IMR-90 (cell line): ENCODE data around the gene DNM1. TPM values are rescaled to one million over a fixed set of nuclear protein-coding genes. Genes with fewer than 3 reads are reported as not detected.

Experiments
- ATAC-seq: fragments of 200-7000 bp; cut with Tn5 transposase; 2 replicates; pipeline ENCODE4 v1.9.1; 2020; ENCODE audit warnings: low read depth, mild to moderate bottlenecking, moderate library complexity
- BruUV-seq: library from RNA; stranded (reverse); fragments of 400-500 nt; replicated peaks from 2 replicates; lab custom pipeline; 2021; lab: Mats Ljungman, UMichigan
- CTCF ChIA-PET: fragments of 300-600 bp; formaldehyde crosslinking; extraction: SDS; loops from one replicate; lab custom pipeline; 2021; ENCODE audit warnings: antibody characterized with exemption; lab: Yijun Ruan, JAX
- POLR2A ChIA-PET: fragments of 300-600 bp; sonication (Branson Sonifier 250); formaldehyde crosslinking; loops from one replicate; lab custom pipeline; 2022; ENCODE audit warnings: antibody characterized with exemption; ENCODE audit not compliant: unreplicated experiment; lab: Charles Lee
- DNase-seq: peaks from one replicate; pipeline ENCODE4 v3.0.0; 2013
- H2AFZ ChIP-seq: replicated peaks from 2 replicates; pipeline ENCODE3; 2013; ENCODE audit warnings: low read length, mild to moderate bottlenecking; ENCODE audit not compliant: poor library complexity
- H2AK5ac ChIP-seq: 2 replicates; pipeline ENCODE4 v1.6.1; 2013; ENCODE audit warnings: low read depth, low read length, inconsistent platforms
- H2AK9ac ChIP-seq: replicated peaks from 2 replicates; pipeline ENCODE3; 2013; ENCODE audit warnings: mild to moderate bottlenecking, low read depth, low read length, moderate library complexity; ENCODE audit not compliant: poor library complexity
- H2BK120ac ChIP-seq: 2 replicates; pipeline ENCODE4 v1.6.1; 2013; ENCODE audit warnings: low read depth, low read length, inconsistent platforms
- H2BK15ac ChIP-seq: 3 replicates; pipeline ENCODE4 v1.6.1; 2013; ENCODE audit warnings: low read depth, low read length, inconsistent platforms
- H2BK20ac ChIP-seq: 2 replicates; pipeline ENCODE4 v1.6.1; 2013; ENCODE audit warnings: low read depth, mild to moderate bottlenecking, inconsistent platforms, low read length, moderate library complexity
- H2BK5ac ChIP-seq: 2 replicates; pipeline ENCODE4 v1.6.1; 2013; ENCODE audit warnings: mild to moderate bottlenecking, low read depth, low read length, inconsistent platforms; ENCODE audit not compliant: poor library complexity, severe bottlenecking
- H3K14ac ChIP-seq: replicated peaks from 2 replicates; pipeline ENCODE4 v1.6.1; 2013; ENCODE audit warnings: low read depth, low read length, inconsistent platforms
- H3K18ac ChIP-seq: 2 replicates; pipeline ENCODE4 v1.6.1; 2013; ENCODE audit warnings: low read depth, low read length, control low read depth
- H3K23ac ChIP-seq: 2 replicates; pipeline ENCODE4 v1.6.1; 2013; ENCODE audit warnings: low read depth, low read length, inconsistent platforms
- H3K27ac ChIP-seq: 2 replicates; pipeline ENCODE4 v1.5.1; 2013; ENCODE audit warnings: mild to moderate bottlenecking, control low read depth, low read length; ENCODE audit not compliant: insufficient read depth
- H3K27me3 ChIP-seq: 2 replicates; pipeline ENCODE4 v1.6.1; 2013; ENCODE audit warnings: low read length; ENCODE audit not compliant: control insufficient read depth, insufficient read depth
- H3K36me3 ChIP-seq: 2 replicates; pipeline ENCODE4 v1.6.1; 2013; ENCODE audit warnings: low read length, mixed read lengths; ENCODE audit not compliant: control insufficient read depth, insufficient read depth
- H3K4ac ChIP-seq: 2 replicates; pipeline ENCODE4 v1.6.1; 2013; ENCODE audit warnings: low read depth, low read length, inconsistent platforms
- H3K4me1 ChIP-seq: 2 replicates; pipeline ENCODE4 v1.6.1; 2013; ENCODE audit warnings: low read length, mixed read lengths; ENCODE audit not compliant: control insufficient read depth, insufficient read depth
- H3K4me2 ChIP-seq: 2 replicates; pipeline ENCODE4 v1.6.1; 2013; ENCODE audit warnings: low read depth, mild to moderate bottlenecking, control low read depth, low read length, moderate library complexity
- H3K4me3 ChIP-seq: 2 replicates; pipeline ENCODE4 v1.5.1; 2013; ENCODE audit warnings: low read depth, mild to moderate bottlenecking, control low read depth, low read length, moderate library complexity; ENCODE audit not compliant: insufficient read depth
- H3K56ac ChIP-seq: 2 replicates; pipeline ENCODE4 v1.6.1; 2013; ENCODE audit warnings: low read length, inconsistent platforms; ENCODE audit not compliant: insufficient read depth; ENCODE audit errors: extremely low read depth
- H3K79me1 ChIP-seq, 2 experiments: 2 replicates each; pipeline ENCODE4 v1.6.1; 2013; ENCODE audit warnings: low read length in 2 of 2, inconsistent platforms in 1 of 2, low read depth in 1 of 2
- H3K9ac ChIP-seq: 2 replicates; pipeline ENCODE4 v1.6.1; 2013; ENCODE audit warnings: low read depth, low read length, control low read depth
- H3K9me1 ChIP-seq: 2 replicates; pipeline ENCODE4 v1.6.1; 2013; ENCODE audit warnings: low read length, inconsistent platforms; ENCODE audit not compliant: insufficient read depth
- H3K9me3 ChIP-seq: 2 replicates; pipeline ENCODE4 v1.6.1; 2013; ENCODE audit warnings: low read length; ENCODE audit not compliant: control insufficient read depth, insufficient read depth
- H4K20me1 ChIP-seq: 2 replicates; pipeline ENCODE4 v1.6.1; 2013; ENCODE audit warnings: low read length, inconsistent platforms; ENCODE audit not compliant: insufficient read depth
- H4K5ac ChIP-seq: 2 replicates; pipeline ENCODE4 v1.6.1; 2013; ENCODE audit warnings: mild to moderate bottlenecking, low read depth, low read length, control low read depth
- H4K8ac ChIP-seq, 2 experiments: 2 replicates each; pipeline ENCODE4 v1.6.1; 2013; ENCODE audit warnings: low read depth in 2 of 2, low read length in 2 of 2, control low read depth in 1 of 2, inconsistent platforms in 1 of 2
- H4K91ac ChIP-seq: 2 replicates; pipeline ENCODE4 v1.6.1; 2013; ENCODE audit warnings: low read depth, low read length, inconsistent platforms; ENCODE audit not compliant: insufficient read depth
- CEBPB ChIP-seq: IDR thresholded peaks from 2 replicates; pipeline ENCODE4 v1.6.1; 2012; ENCODE audit warnings: low read depth, low read length, improper control_type of control experiment
- NFE2L2 ChIP-seq: fragments of 150-350 bp; IDR thresholded peaks from 2 replicates; pipeline ENCODE4 v1.6.1; 2016; ENCODE audit warnings: low read depth, mild to moderate bottlenecking, low read length
- WGBS, 2 experiments: methylation state at CpG; one replicate each; pipeline versions ENCODE4 v1.1.5 to v1.1.7; 2013; ENCODE audit warnings: missing lambda C conversion rate in 2 of 2; ENCODE audit not compliant: insufficient read length in 1 of 2; ENCODE audit errors: extremely low coverage in 2 of 2; 5-methylcytosine and 5-hydroxymethylcytosine counted together
- dilution Hi-C: fragments of 300-500 bp; cut with HindIII; formaldehyde crosslinking; loops from one replicate; pipeline ENCODE4 v1.14.3; 2018; ENCODE audit warnings: low sequenced_read_pairs; ENCODE audit not compliant: unreplicated experiment
- in situ Hi-C: fragments of 300-500 bp; cut with MboI; formaldehyde crosslinking; loops from 3 replicates; pipeline ENCODE4 v1.14.3; 2019; ENCODE audit warnings: low sequenced_read_pairs, inconsistent platforms, mixed read lengths
- intact Hi-C: fragments of 100-400 bp; cut with micrococcal nuclease; formaldehyde crosslinking; loops from 2 replicates; pipeline ENCODE4 v1.10.0; 2022
- microRNA-seq, 2 experiments: library from miRNA; stranded (forward) in 1 of 2; unstranded in 1 of 2; fragments of 10-50 nt in 1 of 2; fragments of <30 nt in 1 of 2; gene quantifications in 1 of 2; microRNA quantifications in 1 of 2; one replicate each; pipeline versions ENCODE3 to v1.1.0; 2013 to 2020; ENCODE audit not compliant: insufficient read depth in 1 of 2, insufficient read length in 1 of 2, unreplicated experiment in 1 of 2
- polyA plus RNA-seq, 3 experiments: library from polyadenylated mRNA; depleted of rRNA; stranded (reverse); fragments of >200 nt; gene quantifications; 2 replicates each; pipeline ENCODE4 v1.2.3, GENCODE V29; 2012; ENCODE audit warnings: low replicate concordance in 1 of 3
- small RNA-seq, 5 experiments: library from RNA; depleted of rRNA; stranded (forward); fragments of <200 nt; gene quantifications; one replicate each; pipeline ENCODE3, GENCODE V24; 2012
- total RNA-seq: library from RNA; depleted of rRNA; stranded (reverse); fragments of >200 nt; gene quantifications from 2 replicates; pipeline ENCODE4 v1.2.3, GENCODE V29; 2012; rRNA removed

The DNM1 gene
- total and polyA plus RNA-seq, 2 of the 4 experiments (the other 2 are of a cell fraction): 13.6 to 17.7 TPM

DNA sequence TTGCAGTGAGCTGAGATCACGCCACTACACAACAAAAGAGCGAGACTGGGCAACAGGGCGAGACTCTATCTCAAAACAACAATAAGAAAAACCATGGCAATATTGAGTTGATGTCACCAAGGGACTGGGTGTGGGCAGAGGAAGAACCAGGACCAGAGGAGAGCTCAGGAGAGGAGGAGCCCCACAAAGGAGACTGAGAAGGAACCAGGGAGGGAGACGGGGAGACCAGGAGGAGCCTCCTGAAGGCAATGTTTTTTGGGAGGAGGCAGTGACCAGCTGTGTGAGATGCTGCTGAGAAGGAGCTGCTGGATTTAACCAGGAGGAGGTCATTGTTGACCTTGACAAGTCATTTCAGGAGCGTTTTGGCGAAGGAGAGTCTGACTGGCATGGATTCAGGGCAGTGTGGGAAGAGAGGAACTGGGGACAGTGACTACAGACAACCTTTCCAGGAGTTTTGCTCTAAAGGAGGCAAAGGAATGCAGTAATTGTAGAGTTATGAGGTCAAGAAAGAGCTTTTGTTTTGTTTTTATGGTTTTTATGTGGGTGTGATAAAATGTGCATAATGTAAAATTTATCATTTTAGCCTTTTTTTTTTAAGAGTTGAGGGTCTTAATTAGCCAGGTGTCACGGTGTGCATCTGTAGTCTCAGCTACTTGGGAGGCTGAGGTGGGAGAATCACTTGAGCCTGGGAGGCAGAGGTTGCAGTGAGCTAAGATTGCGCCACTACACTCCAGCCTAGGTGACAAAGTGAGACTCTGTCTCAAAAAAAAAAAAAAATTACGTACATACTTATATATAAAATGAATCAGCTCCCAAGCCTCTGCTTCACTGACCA is 101.2 kb downstream of the DNM1 start:
- Histone ChIP-seq H2BK20ac (no peak overlapping the region), H3K4me2 (no peak overlapping the region), H2BK120ac (no peak overlapping the region), H3K23ac (no peak overlapping the region), H2AK9ac (no peak overlapping the region), H3K36me3 (peaks cover 3% of the 10 kb centered on the region; the same call in 1 of the 2 replicates), H3K56ac (no peak overlapping the region), H2AFZ (no peak overlapping the region), H3K14ac (no peak overlapping the region), H4K91ac (0 out of 2 replicates have a peak overlapping the region, but pooled peaks have one; percentile 34), H4K20me1 (peaks cover 4% of the 10 kb centered on the region), H3K27me3 (no peaks in the 10 kb centered on the region), H3K18ac (no peak overlapping the region), H3K9me3 (no peaks in the 10 kb centered on the region), H2AK5ac (peak overlapping the region; percentile 41), H2BK15ac (no peak overlapping the region), H3K9ac (no peak overlapping the region), H3K79me1 (no peaks in the 10 kb centered on the region; a peak in 2 of 4 replicates), H3K4me3 (no peak overlapping the region), H3K9me1 (peaks cover 11% of the 10 kb centered on the region), H3K4me1 (peaks cover 12% of the 10 kb centered on the region), H3K4ac (no peak overlapping the region), H3K27ac (no peak overlapping the region), H2BK5ac (no peak overlapping the region), H4K8ac (peak overlapping the region in 1 of 2 experiments; percentile 52; a peak in 1 of 4 replicates), H4K5ac (0 out of 2 replicates have a peak overlapping the region, but pooled peaks have one; percentile 24)
- in situ Hi-C loops (no loop called here), dilution Hi-C loops (no loop called here), intact Hi-C loops (no loop called here)
- POLR2A ChIA-PET: no interaction called here
- no peak for ATAC-seq
- peak; percentile 27 for DNase-seq
- CTCF ChIA-PET: interaction anchor here (1.5 to 1.8 kb wide), 2 partner anchors 9 to 38 kb away, joined by 4 to 7 read pairs; no protein-coding TSS in a partner anchor
- BruUV-seq: no TSS peak
- 69% methylated on average over 4 of the region's 9 CpGs; no CpG with 5 or more reads in 1 of the 2 experiments for WGBS, 2 experiments
- peak; percentile 72 for TF ChIP-seq CEBPB
- no peak for TF ChIP-seq NFE2L2

Small RNA genes within 50 kb of the gene (microRNA-seq; reads per million reads assigned to microRNA genes)
- gene MIR199B (416 to 423 reads per million in 2 experiments), gene MIR3154 (1.1 to 6.2 reads per million in 2 experiments)

Small RNA genes within 50 kb of the gene (small RNA-seq; reads per million reads assigned to genes)
- 12.3 to 5,645 (median 1,104) reads per million in 5 experiments for gene MIR199B
- 0 to 0.07 (median 0) reads per million in 5 experiments for gene MIR3154

Other genes with a start within 250 kb of the DNM1 start
- gene EEIG1, start 222.4 kb upstream of the DNM1 start, total RNA-seq: 1.1 TPM in 2 replicates
- 17.5 and 23.2 TPM in 2 replicates for gene EEIG1, start 222.4 kb upstream of the DNM1 start, polyA plus RNA-seq (2012; rRNA removed)
- 8.3 and 9.7 TPM in 2 replicates for gene NAIF1, start 136.1 kb upstream of the DNM1 start, total RNA-seq
- gene NAIF1, start 136.1 kb upstream of the DNM1 start, polyA plus RNA-seq (2012; rRNA removed): 10.1 and 10.4 TPM in 2 replicates
- gene SLC25A25, start 135.1 kb upstream of the DNM1 start, total RNA-seq: 17.9 and 20.3 TPM in 2 replicates
- gene SLC25A25, start 135.1 kb upstream of the DNM1 start, polyA plus RNA-seq (2012; rRNA removed): 14.0 and 19.1 TPM in 2 replicates
- gene PTGES2, start 75.7 kb upstream of the DNM1 start, total RNA-seq: 90.3 and 107 TPM in 2 replicates
- gene PTGES2, start 75.7 kb upstream of the DNM1 start, polyA plus RNA-seq (2012; rRNA removed): 99.2 and 100 TPM in 2 replicates
- gene LCN2, start 53.9 kb upstream of the DNM1 start, total RNA-seq: not detected in 2 replicates
- gene LCN2, start 53.9 kb upstream of the DNM1 start, polyA plus RNA-seq (2012; rRNA removed): not detected in 2 replicates
- gene BBLN, start 43.1 kb upstream of the DNM1 start, total RNA-seq: 25.1 and 27.5 TPM in 2 replicates
- 103 and 146 TPM in 2 replicates for gene BBLN, start 43.1 kb upstream of the DNM1 start, polyA plus RNA-seq (2012; rRNA removed)
- 13.8 and 20.6 TPM in 2 replicates for gene CIZ1, start 11.8 kb upstream of the DNM1 start, total RNA-seq
- gene CIZ1, start 11.8 kb upstream of the DNM1 start, polyA plus RNA-seq (2012; rRNA removed): 51.9 and 54.4 TPM in 2 replicates
- gene GOLGA2, start 72.6 kb downstream of the DNM1 start, total RNA-seq: 118 TPM in 2 replicates
- gene GOLGA2, start 72.6 kb downstream of the DNM1 start, polyA plus RNA-seq (2012; rRNA removed): 124 and 146 TPM in 2 replicates
- gene SWI5, start 72.9 kb downstream of the DNM1 start, total RNA-seq: 37.5 and 38.9 TPM in 2 replicates
- 93.5 and 99.7 TPM in 2 replicates for gene SWI5, start 72.9 kb downstream of the DNM1 start, polyA plus RNA-seq (2012; rRNA removed)
- gene TRUB2, start 119.1 kb downstream of the DNM1 start, total RNA-seq: 16.7 and 21.3 TPM in 2 replicates
- 17.4 and 18.0 TPM in 2 replicates for gene TRUB2, start 119.1 kb downstream of the DNM1 start, polyA plus RNA-seq (2012; rRNA removed)
- gene COQ4, start 119.5 kb downstream of the DNM1 start, total RNA-seq: 20.0 and 20.1 TPM in 2 replicates
- gene COQ4, start 119.5 kb downstream of the DNM1 start, polyA plus RNA-seq (2012; rRNA removed): 40.7 and 41.4 TPM in 2 replicates
- 9.2 and 9.7 TPM in 2 replicates for gene SLC27A4, start 137.1 kb downstream of the DNM1 start, total RNA-seq
- 13.7 and 14.8 TPM in 2 replicates for gene SLC27A4, start 137.1 kb downstream of the DNM1 start, polyA plus RNA-seq (2012; rRNA removed)
- 20.6 and 33.2 TPM in 2 replicates for gene URM1, start 168.0 kb downstream of the DNM1 start, total RNA-seq
- gene URM1, start 168.0 kb downstream of the DNM1 start, polyA plus RNA-seq (2012; rRNA removed): 66.9 and 75.6 TPM in 2 replicates
- 15.1 and 16.1 TPM in 2 replicates for gene CERCAM, start 217.5 kb downstream of the DNM1 start, total RNA-seq
- 118 and 146 TPM in 2 replicates for gene CERCAM, start 217.5 kb downstream of the DNM1 start, polyA plus RNA-seq (2012; rRNA removed)